Chondrocyte (in vitro differentiated cells): ENCODE measurements around the gene AGXT. TPM values are rescaled to one million over a fixed set of nuclear protein-coding genes. Genes with fewer than 3 reads are reported as not detected.

Experiments
- DNase-seq: peaks from one replicate; pipeline ENCODE4 v3.0.0; 2021; ENCODE audit warnings: mixed read lengths, low spot score
- H3K27ac Mint-ChIP-seq: one replicate; pipeline ENCODE4 v1.8.0; 2021; ENCODE audit warnings: mild to moderate bottlenecking, moderate library complexity, mixed read lengths; ENCODE audit not compliant: unreplicated experiment
- H3K27me3 Mint-ChIP-seq: 2 replicates; pipeline ENCODE4 v1.8.0; 2021; ENCODE audit warnings: low read depth, mixed read lengths
- H3K36me3 Mint-ChIP-seq: 2 replicates; pipeline ENCODE4 v1.8.0; 2021; ENCODE audit warnings: low read depth, mixed read lengths
- H3K4me1 Mint-ChIP-seq: 2 replicates; pipeline ENCODE4 v1.8.0; 2021; ENCODE audit warnings: low read depth, mild to moderate bottlenecking, mixed read lengths
- H3K4me3 Mint-ChIP-seq: one replicate; pipeline ENCODE4 v1.8.0; 2021; ENCODE audit warnings: mild to moderate bottlenecking, moderate library complexity, mixed read lengths; ENCODE audit not compliant: unreplicated experiment
- H3K9me3 Mint-ChIP-seq: 2 replicates; pipeline ENCODE4 v1.8.0; 2021; ENCODE audit warnings: low read depth, mixed read lengths
- total RNA-seq: library from RNA; stranded (reverse); gene quantifications from 3 replicates; pipeline ENCODE4 v1.2.1, GENCODE V29; 2021
- TF ChIP-seq, protein P1 (sequence below): fragments of 200-600 bp; sonication (generic); IDR thresholded peaks from 2 replicates; pipeline ENCODE4 v1.5.0; 2021; ENCODE audit warnings: antibody characterized with exemption, mild to moderate bottlenecking, moderate library complexity

AGXT gene
- total RNA-seq, 1 donor from 2014 or later, result not detected

DNA sequence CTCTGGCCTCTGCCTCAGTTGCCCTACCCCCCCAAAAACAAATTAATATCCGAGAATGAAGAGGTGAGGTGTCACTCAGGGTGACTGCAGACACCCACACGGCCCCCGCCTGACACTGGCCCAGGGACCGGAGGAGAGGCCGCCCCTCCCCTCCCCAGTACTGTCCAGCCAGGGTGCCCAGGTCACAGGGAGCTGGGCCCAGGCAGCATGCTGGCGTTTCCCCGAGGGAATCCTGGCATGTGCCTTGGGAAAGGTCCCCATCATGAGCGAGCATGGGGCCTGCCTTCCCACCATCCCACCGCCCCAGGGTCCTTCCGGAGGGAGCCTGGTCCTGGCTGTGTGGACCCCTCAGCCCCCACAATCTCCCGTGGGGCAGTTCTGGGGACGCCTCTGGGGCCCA, 24.3 kb downstream of the AGXT start:
- H3K4me1 Mint-ChIP-seq, result peaks cover 4% of the 10 kb centered on the region
- H3K4me3 Mint-ChIP-seq, result no peak overlapping the region
- no peaks in the 10 kb centered on the region for H3K9me3 Mint-ChIP-seq
- H3K27ac Mint-ChIP-seq, result no peak overlapping the region
- DNase-seq, result no peak
- no peaks in the 10 kb centered on the region for H3K36me3 Mint-ChIP-seq
- TF ChIP-seq, protein P1, sequence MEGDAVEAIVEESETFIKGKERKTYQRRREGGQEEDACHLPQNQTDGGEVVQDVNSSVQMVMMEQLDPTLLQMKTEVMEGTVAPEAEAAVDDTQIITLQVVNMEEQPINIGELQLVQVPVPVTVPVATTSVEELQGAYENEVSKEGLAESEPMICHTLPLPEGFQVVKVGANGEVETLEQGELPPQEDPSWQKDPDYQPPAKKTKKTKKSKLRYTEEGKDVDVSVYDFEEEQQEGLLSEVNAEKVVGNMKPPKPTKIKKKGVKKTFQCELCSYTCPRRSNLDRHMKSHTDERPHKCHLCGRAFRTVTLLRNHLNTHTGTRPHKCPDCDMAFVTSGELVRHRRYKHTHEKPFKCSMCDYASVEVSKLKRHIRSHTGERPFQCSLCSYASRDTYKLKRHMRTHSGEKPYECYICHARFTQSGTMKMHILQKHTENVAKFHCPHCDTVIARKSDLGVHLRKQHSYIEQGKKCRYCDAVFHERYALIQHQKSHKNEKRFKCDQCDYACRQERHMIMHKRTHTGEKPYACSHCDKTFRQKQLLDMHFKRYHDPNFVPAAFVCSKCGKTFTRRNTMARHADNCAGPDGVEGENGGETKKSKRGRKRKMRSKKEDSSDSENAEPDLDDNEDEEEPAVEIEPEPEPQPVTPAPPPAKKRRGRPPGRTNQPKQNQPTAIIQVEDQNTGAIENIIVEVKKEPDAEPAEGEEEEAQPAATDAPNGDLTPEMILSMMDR, result no peak
- peaks cover 6% of the 10 kb centered on the region for H3K27me3 Mint-ChIP-seq

DNA sequence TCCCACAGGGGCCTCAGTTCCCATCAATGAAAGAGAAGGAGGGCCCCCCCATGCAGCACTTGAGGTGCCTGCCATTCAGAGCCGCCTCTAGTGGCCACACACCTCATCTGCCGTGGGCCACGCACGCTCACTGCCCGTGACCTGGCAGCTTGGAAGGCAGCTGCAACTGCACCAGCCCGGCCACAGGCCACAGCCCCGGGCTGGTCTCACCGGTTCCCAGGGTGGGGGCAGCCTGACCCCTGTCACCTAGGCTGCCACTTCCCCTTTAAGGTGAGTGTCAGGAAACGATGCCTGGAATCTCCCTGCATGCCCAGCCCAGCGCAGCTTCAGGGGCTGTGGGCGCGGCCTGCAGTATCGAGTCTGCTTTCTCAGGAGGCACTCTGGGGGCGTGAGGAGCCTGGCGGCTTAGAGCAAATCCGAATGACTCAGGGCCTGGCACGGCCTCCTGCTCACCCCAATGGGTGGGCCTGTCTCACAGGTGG, 24.8 kb downstream of the AGXT start:
- Mint-ChIP-seq H3K36me3 (no peaks in the 10 kb centered on the region), H3K9me3 (no peaks in the 10 kb centered on the region), H3K4me3 (no peak overlapping the region), H3K27me3 (peaks cover 6% of the 10 kb centered on the region), H3K4me1 (peaks cover 4% of the 10 kb centered on the region), H3K27ac (no peak overlapping the region)
- TF ChIP-seq, protein P1, result no peak
- no peak for DNase-seq

DNA sequence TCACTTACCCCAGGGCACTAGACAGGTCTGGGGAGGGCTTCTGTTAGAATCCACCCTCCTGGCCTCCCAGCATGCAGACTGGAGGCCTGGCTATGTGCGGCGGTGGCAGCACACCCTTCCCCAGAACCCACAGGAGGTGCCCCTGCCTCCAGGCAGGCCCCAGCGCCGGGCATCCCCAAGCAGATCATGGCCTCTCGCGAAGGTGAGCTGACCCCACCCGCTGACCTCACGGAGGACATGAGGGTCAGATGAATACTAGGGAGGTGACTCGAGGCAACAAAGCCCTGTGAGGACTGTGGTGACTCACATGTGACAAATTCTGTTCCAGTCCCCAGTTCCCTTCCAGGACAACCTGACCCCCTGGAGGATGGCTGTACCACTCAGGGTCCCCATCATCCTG, 25.4 kb downstream of the AGXT start:
- H3K27me3 Mint-ChIP-seq, result peaks cover 9% of the 10 kb centered on the region
- H3K9me3 Mint-ChIP-seq, result no peaks in the 10 kb centered on the region
- H3K27ac Mint-ChIP-seq, result no peak overlapping the region
- peaks cover 4% of the 10 kb centered on the region for H3K4me1 Mint-ChIP-seq
- DNase-seq, result no peak
- no peak overlapping the region for H3K4me3 Mint-ChIP-seq
- TF ChIP-seq, protein P1, result no peak
- no peaks in the 10 kb centered on the region for H3K36me3 Mint-ChIP-seq

DNA sequence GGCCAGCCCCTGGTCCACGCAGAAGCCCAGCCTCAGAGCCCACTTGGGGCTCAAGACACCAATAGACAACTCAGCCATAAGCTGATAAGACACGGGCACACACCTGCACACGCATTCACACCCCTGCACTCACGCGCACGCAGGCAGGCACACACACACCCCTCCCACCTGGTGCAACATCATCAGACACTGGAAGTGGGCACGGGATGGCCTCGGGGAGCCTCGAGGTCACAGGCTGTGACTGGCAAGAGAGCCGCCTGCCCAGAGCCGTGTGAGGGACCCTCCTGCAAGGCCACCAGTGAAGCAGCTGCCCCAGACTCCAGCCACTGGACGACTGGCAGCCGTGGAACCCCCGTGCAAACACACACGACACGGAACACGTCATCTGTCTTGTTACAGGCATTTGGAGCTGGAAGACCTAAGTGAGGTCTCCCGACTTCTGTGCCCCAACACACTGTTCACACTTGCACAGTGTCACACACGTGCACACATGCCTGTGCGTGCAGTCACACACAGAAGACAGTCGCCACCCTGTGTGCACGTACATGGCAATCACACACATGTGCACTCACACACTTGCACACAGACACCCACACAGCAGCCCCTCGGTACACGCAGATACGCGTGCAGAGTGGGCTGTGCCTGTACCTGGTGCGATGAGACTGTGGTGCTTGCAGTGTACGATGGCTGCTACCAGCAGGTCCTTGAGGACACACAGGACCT, 26.4 kb downstream of the AGXT start:
- TF ChIP-seq, protein P1, result no peak
- H3K27me3 Mint-ChIP-seq, result peaks cover 10% of the 10 kb centered on the region
- H3K9me3 Mint-ChIP-seq, result no peaks in the 10 kb centered on the region
- H3K4me1 Mint-ChIP-seq, result peaks cover 4% of the 10 kb centered on the region
- DNase-seq, result no peak
- H3K27ac Mint-ChIP-seq, result no peak overlapping the region
- no peaks in the 10 kb centered on the region for H3K36me3 Mint-ChIP-seq
- H3K4me3 Mint-ChIP-seq, result no peak overlapping the region

DNA sequence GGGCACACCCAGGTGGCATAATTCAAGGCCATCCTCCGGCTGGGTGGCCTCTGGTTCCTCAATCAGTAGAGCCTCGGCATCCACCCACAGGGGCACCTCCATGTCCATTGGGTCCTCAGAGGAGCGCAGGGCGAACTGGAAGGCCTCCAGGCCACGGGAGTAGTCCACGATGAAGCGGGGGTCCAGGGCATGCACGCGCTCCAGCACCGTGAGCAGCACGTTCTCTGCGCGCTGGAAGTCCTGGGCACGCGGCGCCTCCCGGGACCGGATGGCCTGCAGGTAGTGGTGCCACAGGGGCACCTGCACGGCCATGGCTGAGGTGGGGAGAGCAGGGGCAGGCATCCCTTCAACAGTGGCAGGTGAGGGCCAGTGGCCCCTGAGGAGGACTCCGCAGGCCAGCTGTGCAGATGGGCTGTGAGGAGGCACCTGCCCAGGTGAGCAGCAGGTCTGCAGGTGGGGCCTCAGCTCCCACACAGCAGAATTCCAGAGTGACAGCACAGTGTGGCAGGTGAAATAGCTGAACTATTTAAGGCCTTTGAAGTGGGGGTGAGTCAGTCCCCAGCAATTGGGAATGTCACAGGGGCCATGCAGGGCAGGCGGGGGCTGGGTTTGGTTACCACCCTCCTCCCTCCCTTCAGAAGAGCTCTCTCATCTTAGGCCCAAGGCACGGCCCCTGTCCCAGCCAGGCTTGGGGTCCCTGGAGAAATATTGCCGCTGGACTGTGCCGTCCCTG, 27.2 kb downstream of the AGXT start, which contains the start of gene MAB21L4:
Gene MAB21L4 (minus strand): TSS at position 501 of the 733 bp plus-strand sequence. CDS start 159 bp downstream, at position 342.
- Mint-ChIP-seq H3K4me1 (peaks cover 4% of the 10 kb centered on the region), H3K9me3 (peaks cover 2% of the 10 kb centered on the region), H3K4me3 (no peak within 1 kb of the TSS), H3K36me3 (no peaks in the 10 kb centered on the region), H3K27me3 (peaks cover 14% of the 10 kb centered on the region), H3K27ac (no peak within 1 kb of the TSS)
- DNase-seq, result no peak
- TF ChIP-seq, protein P1, result no peak
